ENCODE data around the gene LRRC42. TPM values are rescaled to one million over a fixed set of nuclear protein-coding genes. Genes with fewer than 3 reads are reported as not detected.
"Not testable (repeated sequence)": the region's sequence is repeated elsewhere in the genome, so short reads cannot be mapped to it uniquely, and the experiment has no call there.

Gene LRRC42
- total and polyA plus RNA-seq, 10 of the 15 experiments (the other 5 are each of a cell fraction or from before 2014, with no cell fraction given), result 11.0 to 34.4 (median 23.0) TPM

DNA sequence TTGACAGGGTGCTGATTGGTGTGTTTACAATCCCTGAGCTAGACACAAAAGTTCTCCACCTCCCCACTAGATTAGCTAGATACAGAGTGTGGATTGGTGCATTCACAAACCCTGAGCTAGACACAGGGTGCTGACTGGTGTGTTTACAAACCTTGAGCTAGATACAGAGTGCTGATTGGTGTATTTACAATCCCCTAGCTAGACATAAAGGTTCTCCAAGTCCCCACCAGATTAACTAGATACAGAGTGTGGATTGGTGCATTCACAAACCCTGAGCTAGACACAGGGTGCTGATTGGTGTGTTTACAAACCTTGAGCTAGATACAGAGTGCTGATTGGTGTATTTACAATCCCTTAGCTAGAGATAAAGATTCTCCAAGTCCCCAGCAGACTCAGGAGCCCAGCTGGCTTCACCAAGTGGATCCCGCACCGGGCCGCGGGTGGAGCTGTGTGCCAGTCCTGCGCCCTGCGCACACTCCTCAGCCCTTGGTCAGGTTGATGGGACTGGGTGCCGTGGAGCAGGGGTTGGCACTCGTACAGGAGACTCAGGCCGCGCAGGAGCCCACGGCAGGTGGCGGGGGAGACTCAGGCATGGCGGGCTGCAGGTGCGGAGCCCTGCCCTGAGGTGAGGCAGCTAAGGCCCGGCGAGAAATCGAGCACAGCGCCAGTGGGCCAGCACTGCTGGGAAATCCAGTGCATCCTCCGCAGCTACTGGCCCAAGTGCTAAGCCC, 57.8 kb downstream of the LRRC42 start:
- SMC1A ChIA-PET (ENCODE audit: uncharacterized antibody, unreplicated experiment); RAD21 ChIA-PET (ENCODE audit: unreplicated experiment); H3K9ac ChIP-seq (ENCODE audit: control insufficient read depth, insufficient read depth, low read length); FAIRE-seq; H3K27ac ChIP-seq (ENCODE audit: control insufficient read depth, insufficient read depth); H3K36me3 ChIP-seq (ENCODE audit: control insufficient read depth in 2 of 2, insufficient read depth in 2 of 2, low read length in 1 of 2); H3K79me2 ChIP-seq (ENCODE audit: control insufficient read depth, insufficient read depth, low read length); CTCF ChIA-PET; BruUV-seq (replicated peaks); H3K27me3 ChIP-seq (replicated peaks in 1 of 2; ENCODE audit: control insufficient read depth in 2 of 2, insufficient read depth in 2 of 2, low read length in 1 of 2); intact Hi-C loops (cut with micrococcal nuclease; ENCODE audit: unreplicated experiment); H3K9me3 ChIP-seq (replicated peaks; ENCODE audit: control insufficient read depth, insufficient read depth, low read length); ATAC-seq; DNase-seq (ENCODE audit: low read depth, low spot score); H3K4me1 ChIP-seq (ENCODE audit: control insufficient read depth, insufficient read depth, low read length); in situ Hi-C loops (cut with MboI); H4K20me1 ChIP-seq (ENCODE audit: control insufficient read depth, insufficient read depth); H3K4me2 ChIP-seq (ENCODE audit: control insufficient read depth, insufficient read depth); H2AFZ ChIP-seq (ENCODE audit: control insufficient read depth, low read depth, low read length); H3K4me3 ChIP-seq: not testable (repeated sequence)
- 0 out of 2 replicates have a peak, but pooled peaks have one; percentile 33 for TF ChIP-seq NFYB (IDR thresholded peaks at IDR 0.05; ENCODE audit: insufficient read depth, low read depth, low read length)
- 72% methylated on average over 19 of the region's 19 CpGs for WGBS (ENCODE audit: insufficient coverage, insufficient replicate concordance, low lambda C conversion rate, missing lambda C conversion rate)
- POLR2A ChIA-PET, result interaction anchor here (0.6 kb wide), 1 partner anchor 10 kb away, joined by 3 read pairs; no protein-coding TSS in a partner anchor

DNA sequence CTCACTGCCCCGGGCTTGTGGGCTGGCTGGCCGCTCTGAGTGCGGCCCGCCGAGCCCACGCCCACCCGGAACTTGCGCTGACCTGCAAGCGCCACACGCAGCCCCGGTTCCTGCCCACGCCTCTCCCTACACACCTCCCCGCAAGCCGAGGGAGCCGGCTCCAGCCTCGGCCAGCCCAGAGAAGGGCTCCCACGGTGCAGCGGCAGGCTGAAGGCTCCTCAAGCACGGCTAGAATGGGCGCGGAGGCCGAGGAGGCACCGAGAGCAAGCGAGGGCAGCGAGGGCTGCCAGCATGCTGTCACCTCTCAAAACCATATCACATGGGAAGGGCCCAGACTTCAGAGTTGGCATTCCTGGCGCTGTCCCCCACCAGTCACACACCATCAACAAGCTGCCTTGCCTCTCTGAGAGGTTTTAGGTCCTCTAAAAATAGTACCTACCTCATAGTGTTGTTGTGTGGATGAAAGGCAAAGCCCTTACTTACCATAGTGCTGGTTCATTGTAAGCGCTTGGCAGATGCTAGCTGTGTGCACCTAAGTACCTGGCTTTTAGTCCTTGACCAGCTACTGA, 58.4 kb downstream of the LRRC42 start:
- Histone ChIP-seq H3K4me3 (no peak overlapping the region), H3K36me3 (ENCODE audit: control insufficient read depth in 2 of 2, insufficient read depth in 2 of 2, low read length in 1 of 2) (no peaks in the 10 kb centered on the region), H3K9me3 (replicated peaks; ENCODE audit: control insufficient read depth, insufficient read depth, low read length) (no peaks in the 10 kb centered on the region; the same call in 2 of the 3 replicates), H3K79me2 (ENCODE audit: control insufficient read depth, insufficient read depth, low read length) (no peaks in the 10 kb centered on the region), H3K27ac (ENCODE audit: control insufficient read depth, insufficient read depth) (no peak overlapping the region), H3K4me1 (ENCODE audit: control insufficient read depth, insufficient read depth, low read length) (no peaks in the 10 kb centered on the region), H3K27me3 (replicated peaks in 1 of 2; ENCODE audit: control insufficient read depth in 2 of 2, insufficient read depth in 2 of 2, low read length in 1 of 2) (no peaks in the 10 kb centered on the region), H3K9ac (ENCODE audit: control insufficient read depth, insufficient read depth, low read length) (no peak overlapping the region), H2AFZ (ENCODE audit: control insufficient read depth, low read depth, low read length) (no peak overlapping the region), H4K20me1 (ENCODE audit: control insufficient read depth, insufficient read depth) (no peaks in the 10 kb centered on the region), H3K4me2 (ENCODE audit: control insufficient read depth, insufficient read depth) (no peak overlapping the region)
- intact Hi-C loops (cut with micrococcal nuclease; ENCODE audit: unreplicated experiment) (no loop called here), in situ Hi-C loops (cut with MboI) (no loop called here)
- ChIA-PET RAD21 (ENCODE audit: unreplicated experiment) (no interaction called here), POLR2A (no interaction called here), CTCF (interaction anchor here (0.6 kb wide), 1 partner anchor 14 kb away, joined by 3 read pairs; no protein-coding TSS in a partner anchor), SMC1A (ENCODE audit: uncharacterized antibody, unreplicated experiment) (no interaction called here)
- no peak for TF ChIP-seq MYB (IDR thresholded peaks at IDR 0.05; ENCODE audit: borderline replicate concordance, low read depth, low read length)
- BruUV-seq (replicated peaks), result no TSS peak
- DNase-seq (ENCODE audit: low read depth, low spot score) (no peak), ATAC-seq (no peak), FAIRE-seq (no peak)
- 82% methylated on average over 27 of the region's 27 CpGs for WGBS (ENCODE audit: insufficient coverage, insufficient replicate concordance, low lambda C conversion rate, missing lambda C conversion rate)
